ENCODE measurements around the gene LTBP1.
A peak's percentile ranks its signal among the peaks of the same experiment; 100 is the strongest.

The LTBP1 gene

DNA sequence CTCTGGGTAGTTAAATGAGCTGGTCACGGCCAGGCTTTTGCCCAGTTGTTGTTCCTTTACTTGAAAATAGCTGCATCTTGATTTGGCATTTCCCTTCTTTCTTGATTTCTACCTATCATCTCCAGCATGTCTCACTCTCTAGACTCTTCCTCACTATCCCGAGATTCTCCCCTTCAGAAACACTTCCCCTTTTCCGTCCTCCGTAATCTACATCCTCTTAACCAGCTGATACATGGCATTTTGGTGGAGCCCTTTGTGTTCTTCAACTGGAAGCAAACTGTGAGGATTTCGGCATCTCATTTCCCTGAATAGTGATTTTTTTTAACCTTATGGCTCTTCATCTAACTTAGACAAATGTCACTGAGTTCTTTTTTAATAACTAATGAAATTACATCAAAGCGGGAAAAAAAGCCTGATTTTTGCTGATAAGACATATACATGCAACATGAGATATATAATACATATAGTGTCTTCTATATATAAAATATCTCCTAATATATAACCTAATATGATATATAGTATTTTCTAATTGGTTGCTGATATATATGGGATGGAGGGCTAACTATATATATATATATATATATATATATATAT is 309.5 kb downstream of the LTBP1 start:
- FAIRE-seq: no peak
- TF ChIP-seq POLR2AphosphoS5 (IDR thresholded peaks at IDR 0.05; ENCODE audit: low read depth, low read length) (no peak), TAF1 (IDR thresholded peaks at IDR 0.05; ENCODE audit: borderline replicate concordance, low read depth, low read length) (no peak), POLR2A (IDR thresholded peaks at IDR 0.05; ENCODE audit: low read depth, low read length) (no peak)

DNA sequence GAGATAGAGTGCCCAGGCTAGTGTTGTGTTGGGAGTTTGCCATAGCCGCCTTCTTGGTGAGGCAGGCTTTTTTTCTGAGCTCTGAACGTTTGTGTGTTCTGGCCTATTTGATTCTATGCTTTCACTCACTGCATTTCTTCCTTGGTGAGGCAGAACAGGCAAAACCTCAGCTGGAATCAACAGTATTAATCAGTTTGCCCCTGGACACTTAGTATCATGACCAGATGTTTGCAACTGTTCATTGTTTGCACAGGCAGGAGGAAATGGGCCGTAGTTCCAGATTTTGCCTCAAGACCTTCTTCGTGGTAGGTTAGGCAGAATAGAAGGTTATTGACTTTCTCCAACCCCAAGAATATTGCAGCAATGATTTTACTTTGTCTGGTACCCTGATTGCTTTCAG is 311.6 kb downstream of the LTBP1 start:
- no peak for TF ChIP-seq POLR2A (IDR thresholded peaks at IDR 0.05; ENCODE audit: low read depth, low read length)
- TF ChIP-seq TAF1 (IDR thresholded peaks at IDR 0.05; ENCODE audit: borderline replicate concordance, low read depth, low read length): no peak
- no peak for TF ChIP-seq POLR2AphosphoS5 (IDR thresholded peaks at IDR 0.05; ENCODE audit: low read depth, low read length)
- no peak for DNase-seq (ENCODE audit: insufficient read length)
- FAIRE-seq: no peak

More for the DNA sequence above, 309.5 kb downstream of the LTBP1 start:
- DNase-seq (ENCODE audit: insufficient read length): no peak

DNA sequence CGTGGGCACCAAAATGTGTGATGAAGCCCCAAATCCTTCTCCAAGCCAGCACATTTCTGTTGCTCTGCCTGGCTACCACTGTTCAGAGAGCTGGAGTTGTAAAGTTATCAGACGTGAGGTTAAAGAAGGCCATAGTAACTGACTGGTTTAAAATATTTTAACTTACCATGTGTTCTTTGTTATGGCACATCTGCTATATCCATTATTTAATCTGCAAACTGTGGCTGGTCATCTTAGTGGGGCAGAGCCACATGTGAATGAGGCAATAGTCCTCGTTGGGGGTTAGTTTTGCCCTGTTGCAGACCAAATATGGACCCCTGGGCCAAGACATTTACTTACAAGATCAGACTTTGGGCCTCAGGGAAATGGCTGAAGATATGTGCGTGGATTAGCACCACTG is 315.3 kb downstream of the LTBP1 start:
- no peak for DNase-seq (ENCODE audit: insufficient read length)
- FAIRE-seq: no peak
- TF ChIP-seq TAF1 (IDR thresholded peaks at IDR 0.05; ENCODE audit: borderline replicate concordance, low read depth, low read length) (no peak), POLR2A (IDR thresholded peaks at IDR 0.05; ENCODE audit: low read depth, low read length) (no peak), POLR2AphosphoS5 (IDR thresholded peaks at IDR 0.05; ENCODE audit: low read depth, low read length) (no peak)

DNA sequence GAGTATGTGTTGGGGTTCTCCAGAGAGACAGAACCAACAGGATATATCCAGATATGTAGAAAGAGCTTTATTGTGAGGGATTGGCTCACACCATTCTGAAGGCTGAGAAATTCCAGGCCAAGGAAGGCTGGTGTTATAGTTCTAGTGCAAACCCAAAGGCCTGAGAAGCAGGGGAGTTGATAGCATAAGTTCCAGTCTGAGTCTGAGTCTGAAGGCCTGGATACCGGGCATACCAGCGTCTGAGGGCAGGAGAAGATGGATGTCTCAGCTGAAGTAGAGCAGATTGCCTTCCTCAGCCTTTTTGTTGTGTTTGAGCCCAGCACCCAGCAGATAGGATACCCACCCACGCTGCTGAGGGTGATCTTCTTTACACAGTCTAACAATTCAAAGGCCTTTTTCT is 318.0 kb downstream of the LTBP1 start:
- TF ChIP-seq TAF1 (IDR thresholded peaks at IDR 0.05; ENCODE audit: borderline replicate concordance, low read depth, low read length) (no peak), POLR2AphosphoS5 (IDR thresholded peaks at IDR 0.05; ENCODE audit: low read depth, low read length) (no peak), POLR2A (IDR thresholded peaks at IDR 0.05; ENCODE audit: low read depth, low read length) (no peak)
- no peak for DNase-seq (ENCODE audit: insufficient read length)
- FAIRE-seq: no peak

DNA sequence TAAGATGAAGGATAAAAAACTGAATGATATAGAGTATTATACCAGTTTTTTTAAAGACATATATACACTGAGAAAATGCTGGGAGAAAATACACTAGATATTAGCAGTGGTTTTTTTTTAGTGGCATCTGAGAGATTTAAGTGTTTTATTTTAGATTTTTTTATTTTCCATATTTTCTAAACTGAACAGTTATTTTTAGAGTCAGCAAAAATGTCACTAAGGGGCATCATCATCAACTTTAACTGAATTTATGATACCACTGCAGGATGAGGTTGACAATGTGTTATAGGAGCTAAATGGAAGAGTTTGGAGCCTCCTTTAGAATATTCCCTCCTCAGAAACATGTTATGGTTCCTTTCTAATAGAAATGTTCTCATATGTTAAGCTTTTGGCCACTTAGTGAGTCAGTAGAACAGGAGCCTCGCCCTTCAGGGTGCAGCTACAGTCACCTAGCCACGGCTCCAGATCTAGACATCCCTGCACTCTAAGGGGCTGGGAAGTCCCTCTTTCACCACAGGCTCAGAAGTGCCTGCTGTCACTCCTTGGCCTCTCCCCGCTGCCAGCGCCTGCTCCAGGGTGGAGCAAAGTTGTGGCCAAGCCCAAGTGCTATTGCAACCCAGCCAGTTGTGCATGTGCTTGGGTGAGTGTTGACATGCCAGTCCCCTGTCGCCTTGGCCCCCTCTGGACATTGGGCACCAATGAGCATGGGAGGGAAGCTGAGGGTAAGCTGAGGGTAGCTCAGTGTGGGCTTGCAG is 319.0 kb downstream of the LTBP1 start:
- FAIRE-seq (no peak), DNase-seq (ENCODE audit: insufficient read length) (no peak)
- no peak for TF ChIP-seq TAF1 (IDR thresholded peaks at IDR 0.05; ENCODE audit: borderline replicate concordance, low read depth, low read length)
- TF ChIP-seq POLR2AphosphoS5 (IDR thresholded peaks at IDR 0.05; ENCODE audit: low read depth, low read length): no peak
- TF ChIP-seq POLR2A (IDR thresholded peaks at IDR 0.05; ENCODE audit: low read depth, low read length): no peak

DNA sequence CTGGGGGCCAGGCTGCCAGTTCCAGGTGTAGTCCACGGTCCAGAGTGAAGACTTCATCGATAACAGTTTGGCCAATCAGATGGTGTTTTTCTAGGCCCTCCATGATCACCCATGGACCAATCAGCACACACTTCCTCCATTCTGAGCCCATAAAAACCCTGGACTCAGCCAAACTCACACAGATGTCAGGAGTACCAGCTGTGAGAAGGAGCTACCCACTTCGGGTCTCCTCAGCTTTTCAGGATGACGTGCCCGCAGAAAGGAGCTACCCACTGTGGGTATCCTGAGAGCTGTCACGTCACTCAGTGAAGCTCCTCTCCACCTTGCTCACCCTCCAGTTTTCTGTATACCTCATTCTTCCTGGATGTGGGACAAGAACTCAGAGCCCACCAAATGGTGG is 319.7 kb downstream of the LTBP1 start:
- DNase-seq (ENCODE audit: insufficient read length): no peak
- TF ChIP-seq POLR2AphosphoS5 (IDR thresholded peaks at IDR 0.05; ENCODE audit: low read depth, low read length): no peak
- TF ChIP-seq POLR2A (IDR thresholded peaks at IDR 0.05; ENCODE audit: low read depth, low read length): no peak
- FAIRE-seq: no peak

DNA sequence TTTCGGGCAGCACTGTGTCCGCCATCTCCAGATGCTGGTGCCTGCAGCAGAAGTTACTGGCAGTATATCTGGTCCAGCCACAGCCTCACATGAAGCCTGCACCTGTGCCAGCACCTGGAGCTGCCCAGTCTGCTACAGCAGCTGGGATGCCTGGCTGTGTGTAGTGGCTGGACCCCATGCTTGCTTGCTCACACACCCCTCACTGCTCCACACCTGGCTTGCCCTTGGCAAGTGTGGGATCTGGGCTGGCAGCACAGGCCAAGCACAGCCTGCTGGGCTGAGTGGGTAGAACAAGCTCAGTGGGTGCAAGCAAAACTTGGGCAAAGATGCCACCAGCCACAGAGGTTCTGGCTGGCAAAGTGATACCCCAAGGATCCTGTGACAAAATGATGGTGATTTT is 320.3 kb downstream of the LTBP1 start:
- TF ChIP-seq POLR2A (IDR thresholded peaks at IDR 0.05; ENCODE audit: low read depth, low read length) (no peak), POLR2AphosphoS5 (IDR thresholded peaks at IDR 0.05; ENCODE audit: low read depth, low read length) (no peak), TAF1 (IDR thresholded peaks at IDR 0.05; ENCODE audit: borderline replicate concordance, low read depth, low read length) (no peak)
- DNase-seq (ENCODE audit: insufficient read length) (no peak), FAIRE-seq (no peak)

DNA sequence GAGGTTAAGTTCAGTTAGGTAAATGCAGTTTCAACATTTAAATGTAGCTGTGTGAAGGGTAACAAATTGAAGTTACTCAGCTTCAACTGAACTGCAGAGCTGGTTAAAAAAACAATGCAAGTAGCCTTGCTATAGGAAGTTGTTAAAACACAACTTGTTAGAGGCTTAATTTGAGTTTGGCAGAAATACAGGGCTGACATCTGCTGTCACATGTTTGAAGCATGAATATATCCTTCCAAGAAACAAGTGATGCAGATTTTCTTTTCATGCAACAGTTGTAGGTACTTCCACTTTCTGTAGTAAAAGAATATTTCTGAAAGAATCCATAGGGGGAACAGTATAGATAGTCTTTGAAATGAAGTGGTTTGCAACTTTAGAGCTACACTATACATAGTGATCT is 321.0 kb downstream of the LTBP1 start:
- TF ChIP-seq POLR2AphosphoS5 (IDR thresholded peaks at IDR 0.05; ENCODE audit: low read depth, low read length) (no peak), POLR2A (IDR thresholded peaks at IDR 0.05; ENCODE audit: low read depth, low read length) (no peak), TAF1 (IDR thresholded peaks at IDR 0.05; ENCODE audit: borderline replicate concordance, low read depth, low read length) (no peak)
- FAIRE-seq (no peak), DNase-seq (ENCODE audit: insufficient read length) (no peak)

DNA sequence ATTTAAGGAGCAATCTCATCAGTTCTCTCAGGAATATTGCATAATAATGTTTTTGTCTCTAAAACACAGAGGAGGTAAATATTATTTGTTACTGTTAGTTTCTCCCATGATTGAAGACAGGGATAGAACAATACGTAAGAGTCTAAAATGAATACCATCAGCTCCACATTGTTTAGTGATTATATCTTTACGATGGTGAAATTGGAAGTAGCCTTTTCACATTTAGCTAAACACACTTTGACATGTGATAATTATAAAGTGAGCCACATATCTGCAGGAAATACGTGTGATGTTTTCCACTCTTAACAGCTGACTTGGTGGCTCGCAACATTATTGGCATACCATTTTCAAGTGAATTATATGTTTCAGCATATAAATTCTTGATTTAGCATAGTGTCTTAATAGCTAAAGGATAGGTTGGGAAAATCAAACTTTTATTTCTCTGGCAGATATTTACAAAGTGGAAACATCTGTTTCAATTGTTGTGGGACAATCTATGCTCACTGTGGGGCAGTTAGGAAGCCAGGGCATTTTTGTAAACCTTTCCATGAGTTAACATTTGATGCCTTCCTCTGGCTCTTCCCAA is 321.6 kb downstream of the LTBP1 start:
- DNase-seq (ENCODE audit: insufficient read length) (no peak), FAIRE-seq (no peak)
- TF ChIP-seq POLR2A (IDR thresholded peaks at IDR 0.05; ENCODE audit: low read depth, low read length) (no peak), POLR2AphosphoS5 (IDR thresholded peaks at IDR 0.05; ENCODE audit: low read depth, low read length) (no peak), TAF1 (IDR thresholded peaks at IDR 0.05; ENCODE audit: borderline replicate concordance, low read depth, low read length) (no peak)

DNA sequence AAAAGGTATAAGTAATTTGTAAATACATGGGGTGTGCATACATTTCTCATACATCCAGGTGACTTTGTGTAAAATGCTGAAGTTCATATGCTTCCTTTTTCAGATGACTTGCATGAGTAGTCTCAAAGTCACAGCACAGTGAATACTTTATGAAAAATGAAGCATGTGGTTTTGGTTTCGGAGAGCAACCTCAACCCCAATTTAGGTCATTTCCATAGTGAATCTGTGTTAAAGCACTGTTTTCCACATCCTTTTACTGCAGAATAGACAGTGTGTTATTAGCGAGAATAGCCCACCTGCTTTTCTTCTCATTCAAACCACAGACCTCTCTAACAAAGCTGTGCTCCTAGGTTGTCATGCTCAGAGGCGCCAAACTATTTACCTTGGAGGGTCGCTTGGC is 325.2 kb downstream of the LTBP1 start:
- FAIRE-seq (no peak), DNase-seq (ENCODE audit: insufficient read length) (peak; percentile 15)
- TF ChIP-seq POLR2A (IDR thresholded peaks at IDR 0.05; ENCODE audit: low read depth, low read length) (no peak), TAF1 (IDR thresholded peaks at IDR 0.05; ENCODE audit: borderline replicate concordance, low read depth, low read length) (no peak), POLR2AphosphoS5 (IDR thresholded peaks at IDR 0.05; ENCODE audit: low read depth, low read length) (no peak)

DNA sequence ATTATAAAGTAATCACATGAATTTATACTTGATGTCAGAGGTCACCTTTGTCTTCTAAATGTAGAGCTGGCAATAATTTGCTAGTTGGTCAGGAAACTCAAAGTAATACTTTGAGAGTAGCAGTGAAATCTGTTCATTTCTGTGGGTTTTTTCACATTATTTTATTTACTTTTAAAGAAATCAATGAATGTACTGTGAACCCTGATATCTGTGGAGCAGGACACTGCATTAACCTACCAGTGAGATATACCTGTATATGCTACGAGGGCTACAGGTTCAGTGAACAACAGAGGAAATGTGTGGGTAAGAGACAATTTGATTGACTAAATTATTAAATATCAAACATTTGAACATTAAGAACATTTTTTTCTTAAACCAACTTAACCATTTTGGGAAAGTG is 326.7 kb downstream of the LTBP1 start:
- FAIRE-seq (no peak), DNase-seq (ENCODE audit: insufficient read length) (no peak)
- TF ChIP-seq POLR2A (IDR thresholded peaks at IDR 0.05; ENCODE audit: low read depth, low read length) (no peak), POLR2AphosphoS5 (IDR thresholded peaks at IDR 0.05; ENCODE audit: low read depth, low read length) (no peak), TAF1 (IDR thresholded peaks at IDR 0.05; ENCODE audit: borderline replicate concordance, low read depth, low read length) (no peak)

DNA sequence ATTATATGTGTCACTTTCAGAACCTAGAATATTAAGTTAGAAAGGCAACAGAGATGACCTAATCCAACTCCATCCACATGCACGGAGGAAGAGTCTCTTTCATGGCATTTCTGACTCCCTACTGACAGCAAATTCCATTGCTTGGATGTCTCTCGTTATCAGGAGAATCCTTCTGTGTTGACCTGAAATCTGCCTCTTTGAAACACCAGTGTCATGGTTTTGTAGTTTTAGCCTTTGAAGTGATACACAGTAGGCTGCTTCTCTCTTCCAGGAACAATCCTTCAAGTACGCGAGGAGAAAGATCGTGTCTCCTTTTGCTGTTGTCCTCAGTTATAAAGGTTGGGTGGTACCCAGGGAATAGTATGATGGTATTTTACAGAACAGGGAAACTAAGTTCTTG is 327.8 kb downstream of the LTBP1 start:
- DNase-seq (ENCODE audit: insufficient read length) (no peak), FAIRE-seq (no peak)
- TF ChIP-seq POLR2A (IDR thresholded peaks at IDR 0.05; ENCODE audit: low read depth, low read length) (no peak), TAF1 (IDR thresholded peaks at IDR 0.05; ENCODE audit: borderline replicate concordance, low read depth, low read length) (no peak), POLR2AphosphoS5 (IDR thresholded peaks at IDR 0.05; ENCODE audit: low read depth, low read length) (no peak)

Data from GM12892 (cell line).